ENCODE data around the gene FZD10.

Gene FZD10

DNA sequence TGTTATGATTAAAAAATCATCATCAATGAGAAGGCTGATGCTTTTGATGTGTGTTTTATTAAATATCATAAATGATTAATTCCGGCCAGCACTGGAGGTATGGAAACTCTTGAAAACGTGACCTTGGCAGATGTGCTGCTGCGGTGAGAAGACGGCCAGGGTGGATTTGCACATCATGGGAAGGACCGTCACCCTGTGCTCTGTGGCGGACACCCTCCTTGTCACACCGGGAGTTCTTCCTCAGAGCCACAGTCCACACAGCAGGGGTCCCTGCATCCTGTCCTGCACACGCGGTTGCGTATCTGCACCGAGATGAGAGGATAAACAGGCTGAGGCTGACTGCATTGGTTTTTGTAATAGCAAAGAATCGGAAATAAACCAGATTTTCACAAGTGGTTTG, 33.5 kb downstream of the FZD10 start:
- DNase-seq, result no peak
- in situ Hi-C loops (cut with MboI; ENCODE audit: low pct_unique_long_range_greater_than_20kb, low sequenced_read_pairs), result no loop called here

DNA sequence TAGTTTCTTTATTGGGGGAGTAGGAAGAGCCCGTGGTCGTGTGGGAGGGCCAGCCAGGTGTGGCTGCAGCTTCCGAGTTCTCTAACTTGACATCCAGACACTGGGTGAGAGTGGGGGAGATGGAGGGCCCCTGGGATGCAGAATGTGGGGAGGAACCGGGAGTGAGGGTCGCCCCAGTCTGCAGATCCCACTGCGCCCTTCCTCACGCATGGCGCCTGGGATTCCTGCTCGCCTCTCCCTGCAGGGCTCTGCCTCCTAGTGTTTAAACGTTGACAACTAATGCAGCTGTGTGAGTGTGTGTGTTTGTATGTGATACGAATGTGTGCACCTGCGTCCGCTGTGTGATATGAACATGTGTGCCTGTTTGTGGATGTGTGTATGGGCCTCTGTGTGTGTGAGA, 34.6 kb downstream of the FZD10 start:
- in situ Hi-C loops (cut with MboI; ENCODE audit: low pct_unique_long_range_greater_than_20kb, low sequenced_read_pairs), result no loop called here

DNA sequence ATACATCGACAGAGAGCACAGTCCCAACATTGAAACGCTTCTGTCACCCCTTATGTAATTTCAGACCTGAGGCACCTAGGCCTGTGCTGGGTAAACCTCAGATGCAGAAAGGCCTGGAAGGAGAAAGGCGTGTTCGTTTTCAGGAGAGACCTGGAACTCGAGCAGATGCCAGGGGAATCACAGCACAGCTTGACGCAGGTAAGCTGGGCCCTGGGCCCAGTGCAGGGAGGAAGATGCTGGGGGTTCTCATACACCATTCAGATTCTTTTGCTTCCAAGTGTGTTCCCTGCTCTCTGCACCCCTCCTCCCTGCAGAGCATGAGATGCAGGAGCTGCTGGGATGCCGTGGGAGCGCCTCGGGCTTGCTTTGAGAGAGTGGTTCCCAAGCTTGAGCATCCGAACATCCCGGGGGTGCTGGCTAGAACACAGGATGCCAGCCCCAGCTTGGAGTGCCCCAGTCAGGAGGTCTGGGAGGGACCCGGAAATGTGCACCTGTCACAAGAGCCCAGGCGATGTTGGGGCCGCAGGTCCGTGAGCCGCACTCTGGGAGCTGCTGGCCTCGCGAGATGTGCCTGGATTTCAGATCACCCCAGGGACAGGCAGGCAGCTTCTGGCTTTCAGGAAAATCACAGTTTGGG, 35.9 kb downstream of the FZD10 start:
- no peak for DNase-seq
- in situ Hi-C loops (cut with MboI; ENCODE audit: low pct_unique_long_range_greater_than_20kb, low sequenced_read_pairs), result no loop called here

More for the DNA sequence above, 34.6 kb downstream of the FZD10 start:
- DNase-seq, result no peak

DNA sequence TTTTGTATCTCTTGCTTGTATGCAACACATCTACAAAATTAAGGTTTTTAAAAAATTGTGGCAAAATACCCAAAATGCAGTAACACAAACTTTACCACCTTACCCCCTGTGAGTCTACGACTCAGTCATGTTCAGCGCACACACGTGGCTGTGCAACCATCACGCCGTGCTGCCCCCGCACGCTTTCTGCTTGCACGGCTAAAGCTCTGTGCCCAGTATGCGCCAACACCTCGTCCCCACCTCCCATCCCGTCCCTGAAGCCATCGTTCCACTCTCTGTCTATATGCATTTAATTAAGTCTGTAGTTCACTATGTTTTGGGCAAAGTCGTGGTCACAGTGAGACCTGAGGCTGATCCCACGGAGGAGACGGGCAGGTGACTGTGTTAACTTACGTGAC, 36.4 kb downstream of the FZD10 start:
- in situ Hi-C loops (cut with MboI; ENCODE audit: low pct_unique_long_range_greater_than_20kb, low sequenced_read_pairs), result no loop called here
- no peak for DNase-seq

DNA sequence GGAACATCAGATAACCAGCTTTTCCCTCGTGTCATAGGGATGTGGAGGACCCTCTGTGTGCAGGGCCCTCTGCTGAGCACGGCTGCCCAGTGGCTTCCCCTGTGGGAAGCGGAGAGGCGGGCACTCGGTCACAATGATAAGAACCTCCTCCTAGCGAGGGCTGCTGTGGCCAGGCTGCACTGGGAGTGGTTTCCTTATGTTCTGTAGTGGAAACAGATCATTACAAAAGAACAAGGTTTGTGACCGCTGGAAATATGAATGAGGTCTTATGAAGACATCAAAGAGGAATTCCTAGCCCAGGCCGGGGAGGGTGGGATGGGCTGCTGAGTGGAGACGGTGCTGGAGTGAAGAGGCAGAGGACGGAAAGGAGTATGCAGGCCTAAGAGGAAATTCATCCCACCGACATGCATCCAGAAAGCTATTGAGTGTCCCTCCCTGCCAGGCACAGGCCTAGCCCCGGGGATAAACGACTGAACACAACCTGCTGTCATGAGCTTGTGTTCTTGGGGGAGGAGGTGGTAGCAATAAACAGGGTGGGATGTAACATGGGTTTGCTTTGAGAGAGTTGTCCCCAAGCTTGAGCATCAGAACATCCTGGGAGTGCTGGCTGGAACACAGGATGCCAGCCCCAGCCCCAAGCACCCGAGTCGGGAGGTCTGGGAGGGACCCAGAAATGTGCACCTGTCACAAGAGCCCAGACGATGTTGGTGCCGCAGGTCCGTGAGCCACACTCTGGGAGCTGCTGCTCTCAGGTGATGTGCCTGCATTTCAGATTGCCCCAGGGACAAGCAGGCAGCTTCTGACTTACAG, 37.5 kb downstream of the FZD10 start:
- no peak for DNase-seq
- in situ Hi-C loops (cut with MboI; ENCODE audit: low pct_unique_long_range_greater_than_20kb, low sequenced_read_pairs), result no loop called here

DNA sequence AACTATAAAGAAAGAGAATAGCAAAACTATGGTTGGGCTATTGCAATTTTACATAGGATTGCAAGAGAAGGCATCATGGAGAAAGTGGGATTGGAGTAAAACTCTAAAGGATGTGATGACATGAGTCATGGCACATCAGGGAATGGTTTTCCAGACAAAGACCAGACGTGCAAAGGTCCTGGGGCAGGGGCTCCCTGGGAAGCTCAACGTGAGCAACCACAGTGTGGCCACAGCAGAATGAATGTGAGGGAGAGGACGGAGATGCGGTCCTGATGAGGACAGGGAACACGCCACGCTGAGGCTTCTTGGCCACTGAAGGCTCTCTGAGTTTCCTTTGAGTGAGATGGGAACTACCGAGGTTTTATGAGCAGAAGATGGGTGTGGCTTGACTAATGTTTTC, 38.2 kb downstream of the FZD10 start:
- no peak for DNase-seq
- in situ Hi-C loops (cut with MboI; ENCODE audit: low pct_unique_long_range_greater_than_20kb, low sequenced_read_pairs), result no loop called here

DNA sequence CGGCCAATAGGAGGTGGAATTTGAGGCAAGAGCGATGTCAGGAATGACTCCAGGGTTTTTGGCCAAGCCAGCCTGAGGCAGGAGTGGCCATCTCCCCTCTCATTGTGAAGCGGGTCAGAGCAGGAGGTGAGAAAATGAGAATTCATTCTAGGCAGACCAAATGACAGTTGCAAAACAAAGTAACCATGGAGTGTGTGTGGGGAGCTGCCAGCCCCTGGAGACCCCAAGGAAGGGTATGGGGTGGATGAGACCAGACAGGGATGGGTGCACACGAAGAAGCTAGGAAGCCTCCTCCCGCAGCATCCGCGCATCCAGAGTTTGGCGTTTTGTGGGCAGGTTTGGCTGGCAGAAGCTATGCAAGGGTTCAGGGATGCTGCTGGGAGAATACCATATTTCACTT, 38.8 kb downstream of the FZD10 start:
- DNase-seq, result no peak
- in situ Hi-C loops (cut with MboI; ENCODE audit: low pct_unique_long_range_greater_than_20kb, low sequenced_read_pairs), result no loop called here

DNA sequence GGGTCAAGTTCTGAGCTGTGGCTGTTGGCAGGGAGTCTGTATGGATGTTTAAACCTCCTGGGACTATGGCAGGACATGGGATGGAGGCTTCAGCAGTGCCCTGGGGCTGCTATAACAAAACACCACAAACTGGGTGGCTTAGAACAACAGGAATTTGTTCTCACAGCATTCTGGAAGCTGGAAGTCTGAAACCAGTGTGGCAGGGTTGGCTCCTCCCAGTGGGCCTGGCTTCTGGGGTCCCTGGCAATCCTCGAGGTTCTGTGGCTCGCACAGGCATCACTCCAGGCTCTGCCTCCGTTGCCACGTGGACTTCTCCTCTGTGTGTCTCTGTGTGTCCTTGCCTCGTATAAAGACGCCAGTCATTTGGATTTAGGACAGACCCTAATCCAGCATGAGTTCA, 39.9 kb downstream of the FZD10 start:
- no peak for DNase-seq
- in situ Hi-C loops (cut with MboI; ENCODE audit: low pct_unique_long_range_greater_than_20kb, low sequenced_read_pairs), result no loop called here

DNA sequence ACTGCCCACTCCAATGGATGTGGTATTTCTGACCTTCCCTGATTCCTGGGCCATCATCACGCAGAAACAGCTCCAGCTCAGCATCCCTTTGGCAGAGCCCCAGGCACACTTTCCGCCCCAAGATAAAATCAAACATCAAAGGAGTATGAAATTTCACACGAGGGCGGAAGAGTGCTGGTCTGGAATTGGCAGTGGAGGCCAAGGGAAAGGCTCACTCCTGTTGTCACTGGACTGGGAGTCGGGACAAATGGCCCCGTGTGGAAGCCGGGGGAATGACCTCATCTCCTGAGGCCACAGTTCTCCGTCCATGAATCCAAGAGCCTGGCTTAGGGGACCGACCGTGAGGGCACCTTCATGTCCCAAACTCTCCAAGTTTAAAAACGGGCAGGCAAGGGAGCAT, 40.9 kb downstream of the FZD10 start:
- in situ Hi-C loops (cut with MboI; ENCODE audit: low pct_unique_long_range_greater_than_20kb, low sequenced_read_pairs), result no loop called here
- DNase-seq, result no peak

DNA sequence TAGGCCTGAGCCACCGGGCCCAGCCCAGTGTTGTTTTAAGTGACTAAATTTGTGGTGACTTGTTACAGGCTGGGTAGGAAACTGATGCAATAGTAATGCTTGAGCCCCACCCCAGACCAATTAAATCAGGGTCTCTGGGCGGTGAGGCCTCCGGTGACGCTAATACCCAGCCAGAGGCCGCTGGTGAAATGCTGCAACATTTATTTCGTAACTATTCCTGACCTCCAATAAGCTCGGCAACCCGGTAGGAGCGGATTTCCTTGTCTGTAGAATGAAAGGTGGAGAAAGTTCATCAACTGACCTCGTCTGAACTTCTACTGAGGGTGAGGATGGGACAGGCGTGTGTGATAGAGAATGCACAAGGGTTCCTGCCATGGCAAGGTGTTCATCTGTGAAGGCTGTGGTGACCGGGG, 42.3 kb downstream of the FZD10 start:
- in situ Hi-C loops (cut with MboI; ENCODE audit: low pct_unique_long_range_greater_than_20kb, low sequenced_read_pairs), result no loop called here
- no peak for DNase-seq

DNA sequence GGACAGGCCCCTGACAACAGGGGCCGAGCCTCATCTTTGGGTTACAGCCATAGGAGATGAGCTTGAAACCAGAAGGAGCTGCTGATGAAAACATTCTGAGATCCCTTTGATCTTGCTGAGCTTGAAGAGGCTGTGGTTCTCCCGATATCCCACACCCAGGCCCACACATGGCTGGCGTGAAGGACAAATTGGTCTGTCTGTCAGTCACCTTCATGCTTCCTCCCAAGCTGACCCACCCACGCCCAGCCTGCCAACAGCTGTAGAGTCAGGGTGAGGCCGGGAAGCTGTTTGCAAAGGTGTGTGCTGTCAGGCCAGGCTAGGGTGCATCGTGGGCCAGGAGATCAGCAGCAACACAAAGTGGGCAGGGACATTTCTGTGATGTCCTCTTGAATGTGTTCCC, 43.2 kb downstream of the FZD10 start:
- in situ Hi-C loops (cut with MboI; ENCODE audit: low pct_unique_long_range_greater_than_20kb, low sequenced_read_pairs), result no loop called here
- DNase-seq, result no peak

DNA sequence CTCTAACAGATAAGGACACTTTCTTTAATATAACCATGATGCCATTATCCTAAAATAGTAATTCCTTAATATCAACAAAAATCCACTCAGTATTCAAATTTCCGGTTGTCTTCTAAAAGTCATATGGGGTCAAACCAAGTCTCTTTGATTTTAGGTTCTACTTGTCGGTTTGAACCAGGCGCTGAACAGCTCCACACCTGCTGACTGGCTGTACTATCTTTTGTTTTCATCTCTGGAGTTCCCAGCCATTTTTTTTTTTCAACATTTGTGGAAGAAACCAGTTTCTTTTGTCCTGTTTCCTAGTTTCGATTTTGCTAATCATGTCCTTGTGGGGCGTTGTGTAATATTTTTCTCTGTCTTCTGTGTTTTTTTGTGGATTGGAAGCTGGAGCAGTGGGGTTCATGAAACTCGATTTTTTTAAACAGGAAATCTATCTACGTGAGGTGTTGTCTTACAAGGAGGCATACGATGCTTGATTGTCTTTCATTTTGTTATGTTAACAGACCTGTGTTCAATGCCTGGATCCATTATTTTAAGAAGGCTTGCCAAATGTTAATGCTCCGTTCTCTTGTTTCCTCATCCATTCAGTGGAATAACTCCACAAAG, 50.2 kb downstream of the FZD10 start:
- in situ Hi-C loops (cut with MboI; ENCODE audit: low pct_unique_long_range_greater_than_20kb, low sequenced_read_pairs), result no loop called here
- no peak for DNase-seq

DNA sequence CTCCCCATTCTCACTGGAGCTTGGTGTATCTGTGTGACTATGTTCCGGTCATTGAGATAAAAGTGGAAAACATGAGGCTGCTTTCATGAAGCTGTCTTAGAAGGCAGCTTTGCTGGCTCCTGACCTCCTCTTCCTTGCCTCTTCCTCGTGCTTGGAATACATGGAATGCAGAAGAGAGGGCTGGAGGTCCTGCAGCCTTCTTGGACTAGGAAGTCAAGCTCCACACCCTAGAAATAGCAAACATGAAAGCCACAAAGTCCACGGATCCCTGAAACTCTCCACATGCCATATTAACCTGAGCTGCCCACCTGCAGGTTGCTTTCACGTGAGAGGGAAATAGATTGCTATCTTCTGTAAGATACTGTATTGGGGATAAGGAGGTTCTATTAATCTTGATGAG, 51.0 kb downstream of the FZD10 start:
- no peak for DNase-seq
- in situ Hi-C loops (cut with MboI; ENCODE audit: low pct_unique_long_range_greater_than_20kb, low sequenced_read_pairs), result no loop called here

DNA sequence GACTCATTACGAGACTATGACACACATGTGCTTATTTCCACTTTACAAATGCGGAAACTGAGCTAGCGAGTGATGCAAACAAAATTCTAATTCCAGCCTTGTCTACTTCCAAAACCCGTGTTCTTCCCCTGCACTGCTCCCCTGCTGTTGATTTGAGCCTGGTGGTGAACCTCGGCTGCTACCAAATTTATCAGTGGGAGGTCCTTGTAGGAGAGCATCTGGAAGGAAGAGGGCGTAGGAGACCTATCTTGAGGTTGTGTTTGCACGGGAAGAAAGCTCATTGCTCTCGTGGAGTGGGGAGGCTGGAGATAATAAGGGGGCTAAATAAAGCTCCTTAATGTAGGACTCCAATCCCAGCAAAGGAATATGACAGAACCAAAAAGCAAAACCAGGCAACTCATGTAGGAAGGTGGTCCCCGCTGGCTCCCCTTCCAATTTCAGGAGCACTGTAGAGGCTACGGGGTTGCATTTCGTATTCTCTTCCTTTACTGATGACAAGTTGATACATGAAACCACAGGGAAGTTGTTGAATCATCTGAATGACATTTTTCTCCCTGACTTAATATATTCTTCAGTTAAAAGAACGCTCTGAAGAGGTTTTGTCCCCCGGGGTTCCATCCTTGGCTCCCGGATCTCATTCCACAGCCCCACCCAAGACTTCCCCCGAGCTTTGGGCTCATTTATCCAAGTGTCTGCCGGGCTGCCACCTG, 52.6 kb downstream of the FZD10 start:
- in situ Hi-C loops (cut with MboI; ENCODE audit: low pct_unique_long_range_greater_than_20kb, low sequenced_read_pairs), result no loop called here
- DNase-seq, result no peak
